Adrenal gland (tissue), 12 donors: ENCODE measurements around the gene HDAC4. TPM values are rescaled to one million over a fixed set of nuclear protein-coding genes. Genes with fewer than 3 reads are reported as not detected.

ENCODE experiments used
- DNase-seq, 7 donors: peaks; one replicate each; pipeline ENCODE4 v3.0.0-alpha.2; 2019 to 2020
- H3K27ac ChIP-seq, 5 donors: fragments of 200-600 bp; sonication (generic) in 4 of 5; 1 replicate in 3 of 5; 2 replicates in 2 of 5; pipeline versions ENCODE4 v1.5.1 to v1.8.0; 2016 to 2020; ENCODE audit warnings: mild to moderate bottlenecking in 1 of 5
- H3K27me3 ChIP-seq: fragments of 200-600 bp; 2 replicates; pipeline ENCODE4 v1.8.0; 2021
- H3K36me3 ChIP-seq, 2 donors: fragments of 200-600 bp; replicated peaks in 1 of 2; 1 replicate in 1 of 2; 2 replicates in 1 of 2; pipeline versions ENCODE4 v1.5.1 to v1.8.0; 2018 to 2022
- H3K4me1 ChIP-seq, 2 donors: fragments of 200-600 bp; replicated peaks in 1 of 2; 1 replicate in 1 of 2; 2 replicates in 1 of 2; pipeline versions ENCODE4 v1.5.1 to v1.8.0; 2018 to 2021
- H3K4me3 ChIP-seq, 4 donors: fragments of 200-600 bp; sonication (generic) in 3 of 4; one replicate each; pipeline ENCODE4 v1.5.1; 2016 to 2018
- H3K9me3 ChIP-seq, 3 donors: fragments of 200-600 bp; sonication (generic) in 1 of 3; replicated peaks in 1 of 3; 1 replicate in 2 of 3; 2 replicates in 1 of 3; pipeline versions ENCODE4 v1.5.1 to v1.8.0; 2016 to 2021
- CTCF ChIP-seq, 6 experiments: fragments of 450-650 bp in 4 of 6; fragments of 200-600 bp in 2 of 6; sonication (generic) in 1 of 6; IDR thresholded peaks; 1 replicate in 5 of 6; 2 replicates in 1 of 6; pipeline versions ENCODE4 v1.5.1 to v1.8.0; 2016 to 2021; ENCODE audit warnings: antibody characterized with exemption in 6 of 6, mild to moderate bottlenecking in 2 of 6, moderate library complexity in 1 of 6
- POLR2A ChIP-seq, 2 donors: fragments of 450-650 bp; IDR thresholded peaks; one replicate each; pipeline ENCODE4 v1.6.1; 2017; ENCODE audit warnings: antibody characterized with exemption in 2 of 2, mild to moderate bottlenecking in 2 of 2, moderate library complexity in 1 of 2
- WGBS, 4 donors: extraction: QIAGEN DNeasy Blood & Tissue Kit in 2 of 4; methylation state at CpG; one replicate each; pipeline versions ENCODE4 v1.1.5 to v1.1.7; 2013 to 2017; 5-methylcytosine and 5-hydroxymethylcytosine counted together
- intact Hi-C, 2 donors: fragments of 100-400 bp; cut with DNase I; formaldehyde crosslinking; loops; one replicate each; pipeline versions ENCODE4 v1.14.1 to v1.15.0; 2022 to 2023
- polyA plus RNA-seq, 3 donors: library from polyadenylated mRNA; stranded (reverse); fragments of 200-250 nt in 2 of 3; fragments of 350-450 nt in 1 of 3; fragmentation: Illumina TruSeq in 1 of 3; extraction: RNeasy Lipid Tissue Mini Kit (QIAGEN cat#74804) in 1 of 3; gene quantifications; one replicate each; pipeline ENCODE4 v1.2.3, GENCODE V29; 2013 to 2014
- total RNA-seq, 9 donors: library from RNA; depleted of rRNA in 4 of 9; stranded (reverse); fragments of >200 nt in 4 of 9; fragments of 120-200 nt in 1 of 9; fragmentation: NEBNext Ultra II Directional in 1 of 9; extraction: Animal tissue kit (Norgen Biotek cat#: 25700) in 1 of 9; gene quantifications; one replicate each; pipeline versions ENCODE4 v1.1.0 to v1.2.4, GENCODE V29; 2013 to 2023
- donor health status: healthy with polysubstance abuse.
- donor health status: Bipolar disorder and iron deficiency.
- donor health status: DM: yes; HTN: yes; CAD: no.
- donor health status: DM: no; HTN: no; CAD: no.
- donor health status: DM: no; HTN: no; CAD: no.
- donor health status: DM: yes; HTN: yes; CAD: no.

HDAC4 gene
- total and polyA plus RNA-seq, 12 donors: 8.3 to 88.9 (median 28.7) TPM

DNA sequence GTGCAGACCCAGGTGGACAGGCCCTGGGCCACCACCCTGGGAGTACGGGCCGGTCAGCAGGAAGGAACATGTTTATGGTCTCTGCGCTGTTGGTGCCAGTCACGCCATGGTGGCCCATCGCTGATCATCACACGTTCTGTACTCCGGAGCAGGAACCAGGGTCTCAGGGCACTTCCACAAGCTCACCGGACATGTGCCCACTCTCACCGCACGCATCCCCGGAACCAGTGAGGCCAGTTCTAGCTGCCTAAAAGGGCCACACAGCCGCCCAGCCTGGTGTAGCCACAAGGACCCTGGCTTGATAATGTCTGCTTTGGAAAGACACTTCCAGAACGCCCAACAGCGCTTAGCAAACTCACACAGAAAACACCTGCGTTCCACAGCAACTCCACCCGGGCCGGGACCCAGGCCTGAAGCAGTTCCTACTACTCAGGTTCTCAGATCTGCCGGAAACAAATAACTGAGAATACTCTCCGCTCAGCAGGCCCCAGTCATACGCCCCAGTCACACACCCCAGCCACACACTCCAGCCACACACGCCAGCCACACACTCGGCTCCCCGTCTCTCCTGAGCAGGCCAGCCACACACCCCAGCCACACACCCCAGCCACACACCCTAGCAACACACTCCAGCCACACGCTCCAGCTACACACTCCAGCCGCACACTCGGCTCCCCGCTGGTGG lies 123.3 kb downstream of the HDAC4 start:
- Histone ChIP-seq H3K9me3 (no peaks in the 10 kb centered on the region), H3K27me3 (no peaks in the 10 kb centered on the region), H3K36me3 (no peaks in the 10 kb centered on the region), H3K4me3 (no peak overlapping the region), H3K27ac (peak overlapping the region in 1 of 5 donors; percentile 93), H3K4me1 (peaks cover 18 to 54% of the 10 kb centered on the region in 2 donors)
- DNase-seq: peak in 5 of 7 donors; percentile 11 to 22 (median 17)
- whole genome bisulfite sequencing, 4 donors: 93 to 98% (median 95%) methylated on average over 15 to 27 of the region's 27 CpGs
- no peak for TF ChIP-seq CTCF (IDR thresholded peaks at IDR 0.05)
- no peak for TF ChIP-seq POLR2A (IDR thresholded peaks at IDR 0.05)
- intact Hi-C loops: no loop called here

DNA sequence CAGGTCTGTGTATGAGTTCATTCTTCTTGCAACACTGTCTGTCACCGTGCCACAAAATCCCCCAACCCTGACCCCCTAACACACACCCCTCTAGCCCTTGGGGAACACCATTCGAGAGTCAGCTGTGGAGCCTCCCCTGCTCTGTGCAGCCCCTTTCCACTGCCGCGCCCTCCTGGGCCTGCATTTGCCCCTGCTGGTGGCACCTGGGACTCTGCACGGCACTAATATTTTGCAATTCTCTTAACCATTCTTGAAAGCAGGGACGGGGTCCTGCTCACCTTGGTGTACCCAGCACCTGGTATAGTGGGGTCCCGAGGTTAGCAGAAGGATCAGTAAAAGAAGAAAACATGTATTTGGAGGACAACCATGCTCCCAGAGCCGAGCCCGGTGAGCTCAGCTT lies 124.0 kb downstream of the HDAC4 start:
- TF ChIP-seq CTCF (IDR thresholded peaks at IDR 0.05) (peak in 1 of 6 experiments; percentile 27), POLR2A (IDR thresholded peaks at IDR 0.05) (no peak)
- Histone ChIP-seq H3K27me3 (no peaks in the 10 kb centered on the region), H3K9me3 (no peaks in the 10 kb centered on the region), H3K27ac (peak overlapping the region in 2 of 5 donors; percentile 93 to 96), H3K4me3 (no peak overlapping the region), H3K4me1 (peaks cover 18 to 54% of the 10 kb centered on the region in 2 donors), H3K36me3 (no peaks in the 10 kb centered on the region)
- intact Hi-C loops: no loop called here
- DNase-seq: peak in 1 of 7 donors; percentile 5
- 90 to 95% (median 90%) methylated on average over 8 to 9 of the region's 9 CpGs for WGBS, 4 donors

DNA sequence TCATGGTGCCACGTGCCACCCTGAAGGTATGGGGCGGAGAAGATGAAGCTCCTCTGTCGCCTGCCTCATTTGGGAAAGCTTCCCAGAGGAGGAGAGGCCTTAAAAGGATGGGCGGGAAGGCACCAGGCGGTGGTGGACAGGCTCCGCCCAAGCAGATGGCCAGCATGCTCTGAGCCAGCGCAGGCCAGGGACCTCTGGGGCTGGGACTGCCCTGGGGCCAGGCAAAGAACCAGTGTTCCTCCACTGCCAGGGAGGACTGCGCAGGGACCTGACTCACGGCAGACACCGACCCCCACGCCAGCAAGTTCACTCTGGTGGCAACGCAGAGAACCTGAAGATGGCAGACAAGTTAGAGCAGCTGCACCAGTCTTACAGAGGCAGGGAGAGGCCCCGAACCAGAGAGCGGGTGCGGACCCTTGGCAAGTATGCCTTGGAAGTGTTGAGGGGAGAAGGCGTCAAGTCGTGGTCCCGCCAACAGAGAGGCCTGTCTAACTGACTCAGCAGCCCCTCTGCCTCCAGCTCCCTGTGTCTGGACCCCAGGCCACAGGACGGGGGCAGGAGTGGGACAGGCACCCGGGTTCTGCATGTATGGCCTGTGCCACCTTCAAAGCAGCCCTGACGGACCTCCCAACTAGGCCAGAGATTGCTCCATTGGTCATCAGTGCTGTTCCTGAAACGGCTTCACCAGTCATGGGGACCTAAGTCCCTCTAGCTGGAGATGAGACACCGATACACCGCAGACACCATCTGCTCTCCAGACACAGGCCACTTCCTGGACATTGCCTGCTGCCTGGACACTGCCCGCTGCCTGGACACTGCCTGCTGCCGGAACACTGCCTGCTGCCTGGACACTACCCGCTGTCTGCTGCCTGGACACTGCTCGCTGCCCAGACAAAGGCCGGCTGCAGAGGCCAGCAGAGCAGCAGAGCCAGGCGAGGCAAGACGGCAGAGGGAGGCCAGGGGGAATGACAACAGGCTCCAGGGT lies 124.7 kb downstream of the HDAC4 start:
- Histone ChIP-seq H3K4me1 (peaks cover 18 to 54% of the 10 kb centered on the region in 2 donors), H3K27ac (peak overlapping the region; percentile 53 to 96 (median 93)), H3K4me3 (no peak overlapping the region), H3K9me3 (no peaks in the 10 kb centered on the region), H3K27me3 (no peaks in the 10 kb centered on the region), H3K36me3 (no peaks in the 10 kb centered on the region)
- DNase-seq: peak in 6 of 7 donors; percentile 37 to 87 (median 45)
- WGBS, 4 donors: 74 to 87% (median 85%) methylated on average over 17 to 31 of the region's 31 CpGs
- TF ChIP-seq POLR2A (IDR thresholded peaks at IDR 0.05): no peak
- TF ChIP-seq CTCF (IDR thresholded peaks at IDR 0.05): no peak
- intact Hi-C loops: no loop called here

- WGBS, 4 donors: 32 to 34% (median 33%) methylated on average over 12 to 34 of the region's 34 CpGs
- intact Hi-C loops: no loop called here
- H3K36me3 ChIP-seq: no peaks in the 10 kb centered on the region
- H3K4me1 ChIP-seq: peaks cover 18 to 50% of the 10 kb centered on the region in 2 donors
- peak in 2 of 6 experiments; percentile 17 to 18 for TF ChIP-seq CTCF (IDR thresholded peaks at IDR 0.05)
- TF ChIP-seq POLR2A (IDR thresholded peaks at IDR 0.05): peak in 1 of 2 donors; percentile 69
- H3K4me3 ChIP-seq: peak overlapping the region in 1 of 4 donors; percentile 30
- no peaks in the 10 kb centered on the region for H3K27me3 ChIP-seq
- H3K9me3 ChIP-seq: no peaks in the 10 kb centered on the region
- peak; percentile 78 to 94 (median 90) for DNase-seq
- H3K27ac ChIP-seq: peak overlapping the region; percentile 64 to 96 (median 93)
Measured at GRCh38 chr2:239275044-239275685, 125.7 kb downstream of the HDAC4 start.
